Measurements from ENCODE around the gene VAC14. TPM values are rescaled to one million over a fixed set of nuclear protein-coding genes. Genes with fewer than 3 reads are reported as not detected.
A peak's percentile ranks its signal among the peaks of the same experiment; 100 is the strongest.
"Not testable (repeated sequence)": the region's sequence is repeated elsewhere in the genome, so short reads cannot be mapped to it uniquely, and the experiment has no call there.

Gene VAC14
- polyA plus RNA-seq, 1 experiment = 50.7 TPM

DNA sequence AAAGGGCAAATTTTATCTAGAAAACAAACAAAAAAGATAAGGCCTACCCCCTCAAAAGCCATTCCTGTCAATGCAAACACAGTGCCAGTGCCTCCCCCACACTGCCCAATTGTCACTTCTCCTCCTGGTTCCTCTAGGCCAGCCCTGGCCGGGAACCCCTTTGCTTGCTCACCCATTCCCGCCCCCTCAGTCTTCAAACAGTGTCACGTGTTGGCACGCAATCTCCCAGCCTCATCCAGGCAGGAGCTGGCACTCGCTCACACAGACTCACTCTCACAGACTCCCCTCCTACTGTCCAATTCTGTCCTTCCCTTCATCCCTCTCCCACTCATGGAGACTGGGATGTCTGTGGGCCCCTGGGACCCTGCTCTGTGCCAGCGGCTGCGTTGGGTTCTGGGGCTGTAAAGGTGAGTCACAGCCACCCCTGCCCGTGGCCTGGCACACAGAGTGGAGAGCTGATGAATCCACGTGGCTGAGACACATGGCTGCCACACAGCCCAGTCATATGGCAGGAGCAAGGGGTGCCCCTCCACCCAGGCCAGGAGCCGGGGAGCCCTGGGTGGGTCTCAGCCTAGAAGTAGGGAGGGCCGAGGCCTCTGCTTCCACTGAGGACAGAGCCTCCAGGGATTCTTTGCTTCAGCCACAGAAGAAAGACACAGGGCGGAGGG is 54.8 kb downstream of the VAC14 start:
- ChIA-PET CTCF (interaction anchor here (0.8 to 1.5 kb wide), 3 partner anchors 14 to 25 kb away, joined by 3 to 12 read pairs (median 3); no protein-coding TSS in a partner anchor), POLR2A (interaction anchor here (1.2 kb wide), 1 partner anchor 8 kb away, joined by 5 read pairs; no protein-coding TSS in a partner anchor)
- TF ChIP-seq, protein P1, sequence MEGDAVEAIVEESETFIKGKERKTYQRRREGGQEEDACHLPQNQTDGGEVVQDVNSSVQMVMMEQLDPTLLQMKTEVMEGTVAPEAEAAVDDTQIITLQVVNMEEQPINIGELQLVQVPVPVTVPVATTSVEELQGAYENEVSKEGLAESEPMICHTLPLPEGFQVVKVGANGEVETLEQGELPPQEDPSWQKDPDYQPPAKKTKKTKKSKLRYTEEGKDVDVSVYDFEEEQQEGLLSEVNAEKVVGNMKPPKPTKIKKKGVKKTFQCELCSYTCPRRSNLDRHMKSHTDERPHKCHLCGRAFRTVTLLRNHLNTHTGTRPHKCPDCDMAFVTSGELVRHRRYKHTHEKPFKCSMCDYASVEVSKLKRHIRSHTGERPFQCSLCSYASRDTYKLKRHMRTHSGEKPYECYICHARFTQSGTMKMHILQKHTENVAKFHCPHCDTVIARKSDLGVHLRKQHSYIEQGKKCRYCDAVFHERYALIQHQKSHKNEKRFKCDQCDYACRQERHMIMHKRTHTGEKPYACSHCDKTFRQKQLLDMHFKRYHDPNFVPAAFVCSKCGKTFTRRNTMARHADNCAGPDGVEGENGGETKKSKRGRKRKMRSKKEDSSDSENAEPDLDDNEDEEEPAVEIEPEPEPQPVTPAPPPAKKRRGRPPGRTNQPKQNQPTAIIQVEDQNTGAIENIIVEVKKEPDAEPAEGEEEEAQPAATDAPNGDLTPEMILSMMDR (IDR thresholded peaks at IDR 0.05; ENCODE audit: insufficient read depth, low read depth, low read length) = 0 out of 2 replicates have a peak, but pooled peaks have one; percentile 7
- no peak overlapping the region for H3K4me3 ChIP-seq (ENCODE audit: low read depth, low read length)
- DNase-seq (ENCODE audit: low read depth) = no peak
- no peaks in the 10 kb centered on the region for H3K27me3 ChIP-seq (ENCODE audit: control insufficient read depth, insufficient read depth, low read length)
- H3K36me3 ChIP-seq (ENCODE audit: control insufficient read depth, insufficient read depth, low read length) = no peaks in the 10 kb centered on the region; the same call in none of the 2 replicates

DNA sequence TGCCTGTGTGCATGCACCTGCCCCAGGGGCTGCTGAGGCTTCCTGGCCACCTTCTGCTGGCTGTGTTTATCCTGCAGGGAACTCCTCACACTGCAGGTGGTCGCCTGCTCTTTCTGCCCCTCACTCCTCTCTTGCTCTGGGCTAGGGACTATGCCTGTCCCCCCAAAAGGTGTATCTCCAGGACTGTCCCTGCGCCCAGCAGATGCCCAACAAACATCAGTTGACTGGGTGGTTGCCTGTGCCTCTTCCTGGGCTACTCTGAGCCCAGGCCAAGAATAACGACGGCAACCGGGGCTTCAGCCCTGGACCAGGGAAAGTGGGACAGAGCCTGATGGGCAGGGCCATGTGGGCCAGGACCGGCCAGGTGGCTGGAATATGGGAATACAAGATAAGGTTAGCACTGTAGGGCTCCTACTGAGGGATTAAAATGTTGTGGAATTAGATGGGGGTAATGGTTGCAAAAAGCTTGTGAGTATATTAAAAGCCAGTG is 55.4 kb downstream of the VAC14 start:
- ChIA-PET POLR2A (no interaction called here), CTCF (interaction anchor here (1.5 kb wide), 1 partner anchor 26 kb away, joined by 12 read pairs; no protein-coding TSS in a partner anchor)
- H3K27me3 ChIP-seq (ENCODE audit: control insufficient read depth, insufficient read depth, low read length) = no peaks in the 10 kb centered on the region
- DNase-seq (ENCODE audit: low read depth) = no peak
- TF ChIP-seq, protein P1 (IDR thresholded peaks at IDR 0.05; ENCODE audit: insufficient read depth, low read depth, low read length) = no peak
- no peak overlapping the region for H3K4me3 ChIP-seq (ENCODE audit: low read depth, low read length)
- no peaks in the 10 kb centered on the region; the same call in none of the 2 replicates for H3K36me3 ChIP-seq (ENCODE audit: control insufficient read depth, insufficient read depth, low read length)

DNA sequence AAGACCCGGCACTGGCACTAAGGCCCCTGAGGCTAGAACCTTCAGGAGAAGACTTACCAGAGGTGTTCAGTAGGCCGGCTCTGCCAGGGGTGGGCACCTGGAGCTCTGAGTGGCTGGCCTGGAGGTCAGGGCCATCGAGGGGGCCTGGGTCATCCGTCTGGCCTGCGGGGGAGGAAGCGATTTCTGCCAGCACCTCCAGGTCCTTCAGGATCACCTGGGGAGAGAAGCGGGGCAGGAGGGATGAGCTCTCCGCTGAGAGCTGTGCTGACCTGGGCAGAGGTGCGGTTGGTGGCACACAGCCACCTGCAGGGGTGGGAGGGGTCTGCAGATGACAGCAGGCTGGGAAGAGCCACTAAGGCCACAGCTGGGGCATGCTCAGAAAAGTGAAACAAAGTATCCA is 56.6 kb downstream of the VAC14 start:
- ChIA-PET CTCF (interaction anchor here (1.1 to 1.7 kb wide), 4 partner anchors 42 to 65 kb away, joined by 3 to 6 read pairs (median 4); no protein-coding TSS in a partner anchor), POLR2A (no interaction called here)
- TF ChIP-seq, protein P1 (IDR thresholded peaks at IDR 0.05; ENCODE audit: insufficient read depth, low read depth, low read length) = no peak
- Histone ChIP-seq H3K4me3 (ENCODE audit: low read depth, low read length) (no peak overlapping the region), H3K27me3 (ENCODE audit: control insufficient read depth, insufficient read depth, low read length) (no peaks in the 10 kb centered on the region), H3K36me3 (ENCODE audit: control insufficient read depth, insufficient read depth, low read length) (peaks cover 1% of the 10 kb centered on the region)
- no peak for DNase-seq (ENCODE audit: low read depth)

DNA sequence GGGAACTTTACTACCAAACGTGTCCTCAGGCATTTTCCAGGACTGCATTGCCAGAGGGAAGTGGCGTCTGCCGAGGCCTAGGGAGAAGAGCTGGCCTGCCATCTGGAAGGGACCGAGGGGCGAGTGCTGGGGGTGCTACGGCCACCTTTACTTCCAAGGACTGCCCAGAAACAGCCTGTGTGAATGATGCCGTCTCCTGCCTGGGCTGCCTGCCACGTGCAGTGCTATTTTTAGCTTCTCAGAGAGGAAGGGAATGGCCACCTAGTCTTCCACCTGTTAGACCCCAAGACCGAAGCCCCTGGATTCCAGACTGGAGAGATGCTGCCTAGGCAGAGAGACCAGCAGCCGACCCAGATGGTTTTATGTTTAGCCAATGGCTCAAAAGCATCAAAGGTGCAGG is 57.2 kb downstream of the VAC14 start:
- Histone ChIP-seq H3K27me3 (ENCODE audit: control insufficient read depth, insufficient read depth, low read length) (no peaks in the 10 kb centered on the region), H3K4me3 (ENCODE audit: low read depth, low read length) (no peak overlapping the region), H3K36me3 (ENCODE audit: control insufficient read depth, insufficient read depth, low read length) (peaks cover 3% of the 10 kb centered on the region)
- ChIA-PET POLR2A (no interaction called here), CTCF (interaction anchor here (1.0 to 1.7 kb wide), 6 partner anchors 22 to 64 kb away, joined by 3 to 6 read pairs (median 3); no protein-coding TSS in a partner anchor)
- no peak for DNase-seq (ENCODE audit: low read depth)
- TF ChIP-seq, protein P1 (IDR thresholded peaks at IDR 0.05; ENCODE audit: insufficient read depth, low read depth, low read length) = no peak

DNA sequence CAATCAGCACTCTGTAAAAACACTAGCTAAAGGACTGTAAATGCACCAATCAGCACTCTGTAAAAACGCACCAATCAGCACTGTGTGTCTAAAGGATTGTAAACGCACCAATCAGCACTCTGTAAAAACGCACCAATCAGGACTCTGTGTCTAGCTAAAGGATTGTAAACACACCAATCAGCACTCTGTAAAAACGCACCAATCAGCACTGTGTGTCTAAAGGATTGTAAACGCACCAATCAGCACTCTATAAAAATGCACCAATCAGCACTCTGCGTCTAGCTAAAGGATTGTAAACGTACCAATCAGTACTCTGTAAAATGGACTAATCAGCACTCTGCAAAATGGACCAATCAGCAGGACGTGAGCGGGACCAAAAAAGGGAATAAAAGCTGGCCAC is 58.0 kb downstream of the VAC14 start:
- H3K36me3 ChIP-seq (ENCODE audit: control insufficient read depth, insufficient read depth, low read length); H3K27me3 ChIP-seq (ENCODE audit: control insufficient read depth, insufficient read depth, low read length); H3K4me3 ChIP-seq (ENCODE audit: low read depth, low read length); POLR2A ChIA-PET; DNase-seq (ENCODE audit: low read depth): not testable (repeated sequence)
- CTCF ChIA-PET = interaction anchor here (1.0 to 2.6 kb wide), 6 partner anchors 23 to 64 kb away, joined by 3 to 16 read pairs (median 4); no protein-coding TSS in a partner anchor
